Ectodermal cell (in vitro differentiated cells): ENCODE results near the gene PLET1. TPM values are rescaled to one million over a fixed set of nuclear protein-coding genes. Genes with fewer than 3 reads are reported as not detected.

Source experiments
- H3K27ac ChIP-seq: 2 replicates; pipeline ENCODE4 v1.7.0; 2013; ENCODE audit warnings: mild to moderate bottlenecking, low read depth, low read length; ENCODE audit not compliant: insufficient read depth, poor library complexity, severe bottlenecking
- H3K27me3 ChIP-seq: 2 replicates; pipeline ENCODE4 v1.7.0; 2013; ENCODE audit warnings: mild to moderate bottlenecking, low read length; ENCODE audit not compliant: insufficient read depth, control insufficient read depth, poor library complexity, severe bottlenecking
- H3K36me3 ChIP-seq: one replicate; pipeline ENCODE4 v1.7.0; 2013; ENCODE audit warnings: low read length; ENCODE audit not compliant: control insufficient read depth, insufficient read depth
- H3K4me1 ChIP-seq: one replicate; pipeline ENCODE4 v1.7.0; 2013; ENCODE audit warnings: low read length; ENCODE audit not compliant: control insufficient read depth, insufficient read depth
- H3K4me3 ChIP-seq: 2 replicates; pipeline ENCODE4 v1.7.0; 2013; ENCODE audit warnings: low read depth, low read length, control low read depth; ENCODE audit not compliant: insufficient read depth
- H3K9me3 ChIP-seq: 2 replicates; pipeline ENCODE4 v1.7.0; 2013; ENCODE audit warnings: mild to moderate bottlenecking, low read length, moderate library complexity; ENCODE audit not compliant: control insufficient read depth
- WGBS, 2 experiments: methylation state at CpG; one replicate each; pipeline ENCODE4 v1.1.7; 2013; ENCODE audit warnings: missing lambda C conversion rate in 2 of 2; 5-methylcytosine and 5-hydroxymethylcytosine counted together
- polyA plus RNA-seq, 4 experiments: library from polyadenylated mRNA; stranded (reverse); fragments of 50-300 nt; gene quantifications; one replicate each; pipeline ENCODE4 v1.2.3, GENCODE V29; 2013

PLET1 gene
- not detected for polyA plus RNA-seq (2013, experiment 1 of 4)
- polyA plus RNA-seq (2013, experiment 2 of 4): not detected
- not detected for polyA plus RNA-seq (2013, experiment 3 of 4)
- polyA plus RNA-seq (2013, experiment 4 of 4): not detected

GRCh38 chr11:112260490-112260889 is at the start of gene PLET1:
Gene PLET1 (minus strand): TSS chr11:112260860. CDS start chr11:112260589, 271 bp downstream.
- no peaks in the 10 kb centered on the region for H3K27me3 ChIP-seq
- H3K36me3 ChIP-seq: no peaks in the 10 kb centered on the region
- no peaks in the 10 kb centered on the region for H3K4me1 ChIP-seq
- H3K27ac ChIP-seq: no peak within 1 kb of the TSS
- H3K9me3 ChIP-seq: no peaks in the 10 kb centered on the region
- no peak within 1 kb of the TSS for H3K4me3 ChIP-seq
- WGBS, 2 experiments: 94 to 96% methylated on average over 2 of the region's 2 CpGs

GRCh38 chr11:112310419-112310818 is 49.8 kb upstream of the PLET1 start:
- Histone ChIP-seq H3K4me1 (no peaks in the 10 kb centered on the region), H3K27me3 (no peaks in the 10 kb centered on the region), H3K4me3 (no peak overlapping the region), H3K36me3 (no peaks in the 10 kb centered on the region), H3K9me3 (no peaks in the 10 kb centered on the region), H3K27ac (no peak overlapping the region)
- WGBS, 2 experiments: 89 to 95% methylated on average over 2 of the region's 2 CpGs

GRCh38 chr11:112308651-112309050 is 48.0 kb upstream of the PLET1 start:
- no peak overlapping the region for H3K27ac ChIP-seq
- no peaks in the 10 kb centered on the region for H3K9me3 ChIP-seq
- whole genome bisulfite sequencing, 2 experiments: 87 to 93% methylated on average over 2 of the region's 2 CpGs
- H3K36me3 ChIP-seq: no peaks in the 10 kb centered on the region
- H3K27me3 ChIP-seq: no peaks in the 10 kb centered on the region
- H3K4me1 ChIP-seq: no peaks in the 10 kb centered on the region
- no peak overlapping the region for H3K4me3 ChIP-seq

- Histone ChIP-seq H3K36me3 (no peaks in the 10 kb centered on the region), H3K4me1 (no peaks in the 10 kb centered on the region), H3K27ac (no peak overlapping the region), H3K4me3 (no peak overlapping the region), H3K9me3 (no peaks in the 10 kb centered on the region), H3K27me3 (no peaks in the 10 kb centered on the region)
Observed at GRCh38 chr11:112307616-112308015, 47.0 kb upstream of the PLET1 start.

GRCh38 chr11:112306230-112306629 is 45.6 kb upstream of the PLET1 start:
- Histone ChIP-seq H3K4me1 (peaks cover 6% of the 10 kb centered on the region), H3K27ac (no peak overlapping the region), H3K36me3 (no peaks in the 10 kb centered on the region), H3K27me3 (no peaks in the 10 kb centered on the region), H3K4me3 (no peak overlapping the region), H3K9me3 (no peaks in the 10 kb centered on the region)
- 95 to 100% methylated on average over 1 of the region's 1 CpG for WGBS, 2 experiments

- H3K4me3 ChIP-seq: no peak overlapping the region
- no peaks in the 10 kb centered on the region for H3K27me3 ChIP-seq
- peaks cover 6% of the 10 kb centered on the region for H3K4me1 ChIP-seq
- H3K9me3 ChIP-seq: no peaks in the 10 kb centered on the region
- WGBS, 2 experiments: 96 to 97% methylated on average over 1 of the region's 1 CpG
- H3K36me3 ChIP-seq: no peaks in the 10 kb centered on the region
- H3K27ac ChIP-seq: no peak overlapping the region
Observed at GRCh38 chr11:112304914-112305313, 44.3 kb upstream of the PLET1 start.

GRCh38 chr11:112303616-112304015 is 43.0 kb upstream of the PLET1 start:
- Histone ChIP-seq H3K9me3 (no peaks in the 10 kb centered on the region), H3K27ac (no peak overlapping the region), H3K4me1 (peaks cover 6% of the 10 kb centered on the region), H3K27me3 (no peaks in the 10 kb centered on the region), H3K36me3 (no peaks in the 10 kb centered on the region), H3K4me3 (no peak overlapping the region)
- 93 to 94% methylated on average over 1 of the region's 1 CpG for WGBS, 2 experiments

- no peak overlapping the region for H3K4me3 ChIP-seq
- no peaks in the 10 kb centered on the region for H3K36me3 ChIP-seq
- peak overlapping the region; percentile 86 for H3K27ac ChIP-seq
- WGBS, 2 experiments: 51 to 53% methylated on average over 5 of the region's 5 CpGs
- H3K27me3 ChIP-seq: no peaks in the 10 kb centered on the region
- peaks cover 6% of the 10 kb centered on the region for H3K4me1 ChIP-seq
- H3K9me3 ChIP-seq: no peaks in the 10 kb centered on the region
Observed at GRCh38 chr11:112302226-112302868, 41.7 kb upstream of the PLET1 start.

GRCh38 chr11:112300094-112300786 is 39.6 kb upstream of the PLET1 start:
- no peak overlapping the region for H3K27ac ChIP-seq
- peaks cover 6% of the 10 kb centered on the region for H3K4me1 ChIP-seq
- no peaks in the 10 kb centered on the region for H3K36me3 ChIP-seq
- no peaks in the 10 kb centered on the region for H3K27me3 ChIP-seq
- H3K4me3 ChIP-seq: no peak overlapping the region
- no peaks in the 10 kb centered on the region for H3K9me3 ChIP-seq
- 71 to 74% methylated on average over 17 of the region's 17 CpGs for WGBS, 2 experiments

GRCh38 chr11:112298535-112298934 is 37.9 kb upstream of the PLET1 start:
- Histone ChIP-seq H3K27me3 (no peaks in the 10 kb centered on the region), H3K27ac (no peak overlapping the region), H3K4me1 (peaks cover 6% of the 10 kb centered on the region), H3K36me3 (no peaks in the 10 kb centered on the region), H3K4me3 (no peak overlapping the region), H3K9me3 (no peaks in the 10 kb centered on the region)
- WGBS, 2 experiments: 91 to 93% methylated on average over 9 of the region's 9 CpGs
